MM.1S (cell line): Measurements from ENCODE around the gene LAMC3.

Experiments used
- DNase-seq: peaks from one replicate; pipeline ENCODE4 v3.0.0-alpha.2; 2015
- H2AFZ ChIP-seq: fragments of 300-600 bp; sonication (generic); 2 replicates; pipeline ENCODE4 v1.6.0; 2016; ENCODE audit warnings: antibody characterized with exemption, low read length
- H3F3A ChIP-seq: fragments of 300-600 bp; sonication (generic); 2 replicates; pipeline ENCODE4 v1.6.1; 2016; ENCODE audit warnings: mild to moderate bottlenecking, antibody characterized with exemption, low read length, moderate library complexity, mixed read lengths; ENCODE audit not compliant: insufficient read depth
- H3K27ac ChIP-seq: fragments of 300-600 bp; sonication (generic); 2 replicates; pipeline ENCODE4 v1.5.1; 2016; ENCODE audit warnings: mild to moderate bottlenecking, low read length
- H3K27me3 ChIP-seq: fragments of 300-600 bp; sonication (generic); replicated peaks from 2 replicates; pipeline ENCODE4 v1.6.0; 2016; ENCODE audit warnings: low read length; ENCODE audit not compliant: insufficient read depth
- H3K36me3 ChIP-seq: fragments of 300-600 bp; sonication (generic); replicated peaks from 2 replicates; pipeline ENCODE4 v1.6.1; 2016; ENCODE audit warnings: mild to moderate bottlenecking, low read length, mixed read lengths; ENCODE audit not compliant: insufficient read depth
- H3K4me1 ChIP-seq: fragments of 300-600 bp; sonication (generic); 2 replicates; pipeline ENCODE4 v1.6.1; 2016; ENCODE audit warnings: low read length, mixed read lengths
- H3K4me2 ChIP-seq: fragments of 300-600 bp; sonication (generic); 2 replicates; pipeline ENCODE4 v1.6.0; 2016; ENCODE audit warnings: low read depth, low read length
- H3K4me3 ChIP-seq: fragments of 300-600 bp; sonication (generic); 2 replicates; pipeline ENCODE4 v1.5.1; 2016; ENCODE audit warnings: low read length, mixed read lengths
- H3K79me2 ChIP-seq: fragments of 300-600 bp; sonication (generic); 2 replicates; pipeline ENCODE4 v1.6.1; 2016; ENCODE audit warnings: mixed run types, low read length, mixed read lengths
- H3K9ac ChIP-seq: fragments of 300-600 bp; sonication (generic); 2 replicates; pipeline ENCODE4 v1.6.1; 2016; ENCODE audit warnings: low read length, mixed read lengths
- H3K9me2 ChIP-seq: fragments of 300-600 bp; sonication (generic); replicated peaks from 2 replicates; pipeline ENCODE4 v1.6.1; 2016; ENCODE audit warnings: mild to moderate bottlenecking, low read length, mixed read lengths; ENCODE audit not compliant: insufficient read depth
- H3K9me3 ChIP-seq: fragments of 300-600 bp; sonication (generic); replicated peaks from 2 replicates; pipeline ENCODE4 v1.6.1; 2016; ENCODE audit warnings: mild to moderate bottlenecking, low read length, mixed read lengths; ENCODE audit not compliant: insufficient read depth
- H4K20me1 ChIP-seq: fragments of 300-600 bp; sonication (generic); 2 replicates; pipeline ENCODE4 v1.6.1; 2016; ENCODE audit warnings: mild to moderate bottlenecking, low read length, moderate library complexity, mixed read lengths; ENCODE audit not compliant: insufficient read depth
- EZH2 ChIP-seq: fragments of 300-600 bp; sonication (generic); optimal IDR thresholded peaks from 2 replicates; pipeline ENCODE3; 2017; ENCODE audit warnings: low read depth, mild to moderate bottlenecking, antibody characterized with exemption, low read length, mixed read lengths
- EZH2phosphoT487 ChIP-seq: fragments of 300-600 bp; sonication (generic); IDR thresholded peaks from 2 replicates; pipeline ENCODE4 v1.6.1; 2018; ENCODE audit warnings: antibody characterized with exemption, low read length
- TF ChIP-seq, protein P1 (sequence below): fragments of 300-600 bp; sonication (generic); IDR thresholded peaks from 2 replicates; pipeline ENCODE4 v1.5.1; 2016; ENCODE audit warnings: antibody characterized with exemption, low read length, mixed read lengths

The LAMC3 gene

DNA sequence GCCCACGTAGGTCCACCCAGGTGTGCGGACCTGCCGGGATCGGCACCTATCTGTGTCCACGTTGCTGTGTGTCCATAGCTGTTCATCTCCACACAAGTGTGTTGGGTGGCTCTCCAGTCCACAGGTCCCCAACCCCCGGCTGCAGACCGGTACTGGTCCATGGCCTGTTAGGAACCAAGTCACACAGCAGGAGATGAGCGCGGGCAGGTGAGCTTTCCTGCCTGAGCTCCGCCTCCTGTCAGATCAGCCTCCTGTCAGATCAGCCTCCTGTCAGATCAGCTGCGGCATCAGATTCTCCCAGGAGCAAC, 18.9 kb downstream of the LAMC3 start:
- H3K4me1 ChIP-seq: no peaks in the 10 kb centered on the region
- peaks cover 95% of the 10 kb centered on the region for H3K27me3 ChIP-seq
- no peaks in the 10 kb centered on the region; the same call in 1 of the 2 replicates for H4K20me1 ChIP-seq
- no peak overlapping the region for H3K4me2 ChIP-seq
- H3K79me2 ChIP-seq: no peaks in the 10 kb centered on the region
- no peak overlapping the region for H3K9ac ChIP-seq
- no peak overlapping the region for H3K4me3 ChIP-seq
- H3F3A ChIP-seq: no peaks in the 10 kb centered on the region
- H2AFZ ChIP-seq: no peak overlapping the region
- no peak for DNase-seq
- no peaks in the 10 kb centered on the region for H3K9me2 ChIP-seq
- no peak for TF ChIP-seq EZH2phosphoT487
- TF ChIP-seq, protein P1, sequence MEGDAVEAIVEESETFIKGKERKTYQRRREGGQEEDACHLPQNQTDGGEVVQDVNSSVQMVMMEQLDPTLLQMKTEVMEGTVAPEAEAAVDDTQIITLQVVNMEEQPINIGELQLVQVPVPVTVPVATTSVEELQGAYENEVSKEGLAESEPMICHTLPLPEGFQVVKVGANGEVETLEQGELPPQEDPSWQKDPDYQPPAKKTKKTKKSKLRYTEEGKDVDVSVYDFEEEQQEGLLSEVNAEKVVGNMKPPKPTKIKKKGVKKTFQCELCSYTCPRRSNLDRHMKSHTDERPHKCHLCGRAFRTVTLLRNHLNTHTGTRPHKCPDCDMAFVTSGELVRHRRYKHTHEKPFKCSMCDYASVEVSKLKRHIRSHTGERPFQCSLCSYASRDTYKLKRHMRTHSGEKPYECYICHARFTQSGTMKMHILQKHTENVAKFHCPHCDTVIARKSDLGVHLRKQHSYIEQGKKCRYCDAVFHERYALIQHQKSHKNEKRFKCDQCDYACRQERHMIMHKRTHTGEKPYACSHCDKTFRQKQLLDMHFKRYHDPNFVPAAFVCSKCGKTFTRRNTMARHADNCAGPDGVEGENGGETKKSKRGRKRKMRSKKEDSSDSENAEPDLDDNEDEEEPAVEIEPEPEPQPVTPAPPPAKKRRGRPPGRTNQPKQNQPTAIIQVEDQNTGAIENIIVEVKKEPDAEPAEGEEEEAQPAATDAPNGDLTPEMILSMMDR: no peak
- TF ChIP-seq EZH2: no peak
- H3K27ac ChIP-seq: no peak overlapping the region
- no peaks in the 10 kb centered on the region for H3K36me3 ChIP-seq
- no peaks in the 10 kb centered on the region for H3K9me3 ChIP-seq

DNA sequence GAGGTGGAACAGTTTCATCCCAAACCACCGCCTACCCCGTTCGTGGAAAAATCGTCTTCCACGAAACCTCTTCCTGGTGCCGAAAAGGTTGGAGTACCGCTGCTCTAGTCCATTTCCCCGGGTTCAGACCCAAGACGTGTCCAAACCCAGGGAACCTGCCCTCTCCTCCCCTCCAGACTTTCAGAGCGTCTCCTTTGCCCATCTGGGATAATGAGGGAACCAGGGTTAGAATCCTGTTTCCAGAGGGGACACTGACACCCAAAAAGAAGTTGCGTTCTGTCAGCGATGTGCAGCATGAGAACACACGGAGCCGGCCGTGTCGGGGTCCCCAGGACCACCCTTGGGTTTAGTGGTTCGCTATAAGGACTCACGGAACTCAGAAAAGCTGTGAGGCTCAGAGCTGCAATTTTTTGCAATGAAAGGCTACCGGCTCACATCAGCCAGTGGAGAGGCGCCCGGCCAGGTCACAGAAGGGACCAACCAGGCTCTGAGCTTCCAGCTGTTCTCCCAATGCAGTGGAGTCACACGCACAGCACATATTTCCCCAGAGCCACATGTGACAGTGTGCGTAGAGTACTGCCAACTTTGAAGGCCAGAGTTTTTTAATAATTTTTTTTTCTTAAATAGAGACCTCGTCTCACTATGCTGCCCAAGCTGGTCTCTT, 19.4 kb downstream of the LAMC3 start:
- Histone ChIP-seq H3F3A (no peaks in the 10 kb centered on the region), H3K9me3 (no peaks in the 10 kb centered on the region), H4K20me1 (no peaks in the 10 kb centered on the region; the same call in 1 of the 2 replicates), H3K9ac (no peak overlapping the region), H3K79me2 (no peaks in the 10 kb centered on the region), H3K4me1 (no peaks in the 10 kb centered on the region), H3K27ac (no peak overlapping the region), H3K36me3 (no peaks in the 10 kb centered on the region), H3K27me3 (peaks cover 95% of the 10 kb centered on the region), H2AFZ (no peak overlapping the region), H3K9me2 (no peaks in the 10 kb centered on the region), H3K4me3 (no peak overlapping the region), H3K4me2 (no peak overlapping the region)
- TF ChIP-seq EZH2 (no peak), EZH2phosphoT487 (no peak)
- TF ChIP-seq, protein P1: no peak
- no peak for DNase-seq

DNA sequence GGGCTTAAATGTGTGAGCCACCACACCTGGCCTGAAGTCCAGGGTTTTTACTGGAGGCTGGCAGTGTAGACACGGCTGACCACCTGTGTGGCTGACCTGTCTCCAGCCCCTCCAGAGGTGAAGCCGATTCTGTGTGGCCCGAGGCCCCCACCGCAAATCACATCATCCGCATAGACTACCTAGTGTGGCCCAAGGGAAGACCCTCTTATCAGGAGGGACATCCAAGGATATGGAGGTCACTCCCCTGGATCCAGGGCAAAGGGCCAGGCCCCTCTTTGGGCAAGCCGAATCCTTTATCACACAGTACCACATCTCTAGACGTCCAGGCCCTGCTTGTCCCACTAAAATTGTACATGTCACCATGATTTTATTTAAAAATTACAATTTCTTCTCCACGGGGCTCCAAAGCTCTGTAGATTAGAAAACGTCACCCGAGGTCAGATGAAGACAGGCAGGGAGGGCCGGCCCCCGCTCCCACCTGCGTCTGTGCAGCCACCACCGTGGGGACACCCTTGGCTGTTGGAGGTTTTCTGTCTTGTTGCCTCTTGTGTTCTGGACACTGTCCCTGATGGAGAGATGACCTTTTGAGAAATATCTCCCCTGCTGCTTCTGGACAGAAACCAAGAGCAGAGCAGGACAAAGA, 20.1 kb downstream of the LAMC3 start:
- Histone ChIP-seq H3K79me2 (no peaks in the 10 kb centered on the region), H3K27me3 (peaks cover 95% of the 10 kb centered on the region), H3F3A (no peaks in the 10 kb centered on the region), H3K27ac (no peak overlapping the region), H3K4me1 (no peaks in the 10 kb centered on the region), H2AFZ (no peak overlapping the region), H3K9ac (no peak overlapping the region), H3K36me3 (no peaks in the 10 kb centered on the region), H4K20me1 (no peaks in the 10 kb centered on the region; the same call in 1 of the 2 replicates), H3K4me3 (no peak overlapping the region), H3K9me3 (no peaks in the 10 kb centered on the region), H3K4me2 (no peak overlapping the region), H3K9me2 (no peaks in the 10 kb centered on the region)
- TF ChIP-seq, protein P1: no peak
- TF ChIP-seq EZH2 (no peak), EZH2phosphoT487 (no peak)
- DNase-seq: no peak
